IPS-18c (cell line): Measurements from ENCODE around the gene OPRM1.
"Not testable (repeated sequence)": the region's sequence is repeated elsewhere in the genome, so short reads cannot be mapped to it uniquely, and the experiment has no call there.

Source experiments
- H3K4me3 ChIP-seq: 2 replicates; pipeline ENCODE4 v1.7.0; 2013; ENCODE audit warnings: low read depth, mild to moderate bottlenecking, low read length, moderate library complexity; ENCODE audit not compliant: insufficient read depth
- H3K9me3 ChIP-seq: one replicate; pipeline ENCODE4 v1.6.1; 2013; ENCODE audit warnings: mild to moderate bottlenecking, low read length, moderate library complexity; ENCODE audit not compliant: control insufficient read depth, insufficient read depth

The OPRM1 gene

DNA sequence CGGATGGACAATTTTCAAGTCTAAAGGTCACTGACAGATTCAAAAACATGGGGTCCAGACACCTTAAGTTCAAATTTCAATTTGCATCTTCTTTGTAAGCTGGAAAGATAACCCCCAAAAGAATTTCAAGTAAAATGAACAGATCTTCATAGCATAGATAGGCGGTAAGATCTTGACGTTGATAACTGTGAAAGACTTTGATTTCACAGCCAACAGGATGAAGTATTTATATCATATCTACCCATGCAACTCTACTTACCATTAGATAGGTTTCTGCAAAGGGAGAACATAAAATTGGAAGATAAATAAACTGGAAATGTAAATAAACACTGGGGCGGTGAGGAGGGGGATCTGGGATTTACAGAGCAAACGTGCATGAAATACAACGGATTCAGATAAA, 179.7 kb downstream of the OPRM1 start:
- no peak overlapping the region for H3K4me3 ChIP-seq
- no peaks in the 10 kb centered on the region for H3K9me3 ChIP-seq

DNA sequence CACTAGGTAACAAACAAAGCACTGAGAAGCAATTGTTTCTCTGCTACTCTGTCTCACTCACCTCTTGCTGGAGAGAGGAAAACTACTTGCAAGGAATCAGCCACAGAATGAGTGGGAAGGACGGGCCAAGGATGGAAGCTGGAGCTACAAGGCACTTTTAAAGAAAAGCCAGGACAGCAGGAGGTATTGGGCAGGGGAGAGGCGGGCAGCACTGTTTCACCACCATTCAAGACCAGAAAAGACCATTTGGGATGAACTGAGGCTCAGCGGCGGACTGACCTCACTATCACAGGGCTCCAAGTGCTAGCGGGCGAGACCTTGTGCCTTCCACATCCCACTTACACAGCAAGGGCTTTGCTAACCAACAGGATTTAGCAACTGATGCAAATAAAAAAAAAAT, 180.2 kb downstream of the OPRM1 start:
- H3K4me3 ChIP-seq = no peak overlapping the region
- no peaks in the 10 kb centered on the region for H3K9me3 ChIP-seq

DNA sequence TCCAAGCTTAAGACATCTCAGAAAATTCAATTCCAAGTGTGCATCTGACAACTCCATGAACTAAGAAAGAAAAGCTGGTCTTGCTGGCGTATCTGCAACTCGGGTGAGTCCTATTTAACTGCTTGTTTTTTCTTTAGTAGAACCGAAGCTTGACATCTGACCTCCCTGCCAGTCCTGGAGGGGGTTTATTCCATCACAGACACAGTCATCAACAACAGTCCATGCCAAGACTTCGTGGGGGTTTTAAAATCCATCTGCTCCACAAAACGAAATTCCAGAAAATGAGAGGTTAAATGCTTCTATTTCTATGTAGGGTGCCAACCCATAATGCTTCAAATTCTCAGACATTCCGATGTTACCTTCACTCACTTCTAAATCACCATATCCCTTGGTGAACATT, 183.7 kb downstream of the OPRM1 start:
- Histone ChIP-seq H3K4me3 (no peak overlapping the region), H3K9me3 (no peaks in the 10 kb centered on the region)

DNA sequence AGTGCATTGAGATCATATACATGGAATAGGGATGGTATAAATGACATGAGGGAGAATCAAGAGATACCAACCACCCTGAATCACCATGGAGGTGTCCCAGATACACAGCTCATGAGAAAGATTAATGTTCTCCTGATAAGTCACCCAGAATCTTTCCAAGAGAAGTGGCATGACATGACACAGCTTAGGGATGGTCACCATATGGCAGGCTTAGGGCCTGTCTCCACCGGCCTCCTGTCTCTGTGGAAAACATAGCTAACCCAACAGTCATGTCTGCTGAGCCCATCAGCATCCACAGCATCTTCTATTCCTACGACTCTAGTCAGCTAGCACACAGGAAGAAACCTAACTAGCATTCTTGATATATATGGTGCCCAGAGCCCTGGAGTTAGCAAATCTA, 184.3 kb downstream of the OPRM1 start:
- Histone ChIP-seq H3K9me3 (no peaks in the 10 kb centered on the region), H3K4me3 (no peak overlapping the region)

DNA sequence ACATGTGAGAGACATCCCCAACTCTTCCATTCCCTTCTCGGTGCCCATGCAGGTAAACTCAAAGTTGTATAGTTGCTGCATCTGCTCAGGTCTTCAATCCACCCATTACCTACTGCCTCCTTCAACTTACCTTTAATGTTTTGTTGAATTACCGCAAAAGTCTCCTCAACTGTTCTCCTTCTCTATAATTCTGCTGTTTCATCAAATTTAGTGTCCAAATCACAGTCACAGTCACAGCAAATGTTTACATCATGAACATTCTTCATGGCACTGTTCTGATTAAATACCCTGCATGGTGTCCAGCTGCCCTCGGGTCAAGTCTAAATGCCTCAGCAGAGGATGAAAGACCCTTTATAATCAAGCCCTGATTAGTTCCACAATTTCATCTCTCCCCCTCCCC, 187.4 kb downstream of the OPRM1 start:
- H3K9me3 ChIP-seq = no peaks in the 10 kb centered on the region

DNA sequence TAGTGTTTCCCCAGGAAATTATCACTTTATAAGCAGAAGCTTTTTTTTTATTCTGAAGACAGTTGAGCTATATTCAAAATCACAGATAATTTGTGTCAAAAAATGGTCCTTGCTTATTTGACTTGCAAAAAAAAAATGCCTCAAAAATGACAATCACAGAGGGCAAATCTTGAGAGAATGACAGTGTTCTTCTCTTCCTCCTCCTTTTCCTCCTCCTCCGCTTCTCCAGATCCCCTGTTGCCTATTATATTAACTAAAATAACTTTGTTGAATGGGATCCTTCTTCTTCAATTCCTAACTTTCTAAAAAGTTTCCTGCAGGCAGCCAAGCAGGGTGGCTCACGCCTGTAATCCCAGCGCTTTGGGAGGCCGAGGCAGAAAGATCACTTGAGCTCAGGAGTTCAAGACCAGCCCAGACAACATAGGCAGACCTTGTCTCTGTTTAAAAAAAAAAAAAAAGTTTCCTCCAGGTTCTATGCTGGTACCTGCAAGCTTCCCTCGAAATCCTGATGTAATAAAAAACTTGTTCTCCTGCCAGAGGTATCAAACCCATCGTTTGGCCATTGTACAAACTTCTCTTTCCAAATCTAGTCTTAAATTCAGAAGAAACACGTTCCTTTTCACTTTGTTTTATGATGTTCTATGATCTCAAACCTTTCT, 189.0 kb downstream of the OPRM1 start:
- no peak overlapping the region for H3K4me3 ChIP-seq
- no peaks in the 10 kb centered on the region for H3K9me3 ChIP-seq

More for the DNA sequence above, 187.4 kb downstream of the OPRM1 start:
- no peak overlapping the region for H3K4me3 ChIP-seq

DNA sequence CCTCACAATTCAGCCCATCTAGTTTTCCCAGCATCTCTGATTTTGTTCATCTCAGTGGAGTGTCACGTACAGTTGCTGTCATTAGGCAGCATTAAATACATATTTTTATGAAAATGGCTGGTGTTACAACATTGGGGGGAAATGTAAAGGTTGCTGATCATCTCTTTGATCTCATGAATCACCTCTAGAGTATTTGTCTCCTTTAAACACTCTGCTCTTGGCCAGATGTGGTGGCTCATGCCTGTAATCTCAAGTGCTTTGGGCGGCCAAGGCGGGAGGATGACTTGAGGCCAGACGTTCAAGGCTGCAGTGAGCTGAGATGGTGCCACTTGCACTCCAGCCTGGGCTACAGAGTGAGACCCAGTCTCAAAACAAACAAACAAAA, 189.5 kb downstream of the OPRM1 start:
- Histone ChIP-seq H3K9me3 (no peaks in the 10 kb centered on the region), H3K4me3 (no peak overlapping the region)

DNA sequence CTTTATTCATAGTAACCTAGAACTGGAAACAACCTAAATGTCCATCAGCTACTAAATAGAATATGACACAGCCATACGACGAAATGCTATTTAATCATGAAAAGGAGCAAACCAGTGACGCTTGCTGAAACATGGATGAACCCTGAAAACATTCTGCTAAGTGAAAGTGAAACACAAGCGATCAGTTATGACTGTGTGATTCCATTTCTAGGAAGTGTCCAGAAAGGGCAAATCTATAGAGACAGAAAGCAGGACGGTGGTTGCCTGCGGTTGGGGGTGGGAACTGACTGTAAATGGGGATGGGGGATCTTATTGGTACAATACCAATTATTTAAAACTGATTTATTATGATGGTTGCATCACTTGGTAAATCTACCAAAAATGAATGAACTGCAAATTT, 190.7 kb downstream of the OPRM1 start:
- no peaks in the 10 kb centered on the region for H3K9me3 ChIP-seq
- H3K4me3 ChIP-seq = no peak overlapping the region

DNA sequence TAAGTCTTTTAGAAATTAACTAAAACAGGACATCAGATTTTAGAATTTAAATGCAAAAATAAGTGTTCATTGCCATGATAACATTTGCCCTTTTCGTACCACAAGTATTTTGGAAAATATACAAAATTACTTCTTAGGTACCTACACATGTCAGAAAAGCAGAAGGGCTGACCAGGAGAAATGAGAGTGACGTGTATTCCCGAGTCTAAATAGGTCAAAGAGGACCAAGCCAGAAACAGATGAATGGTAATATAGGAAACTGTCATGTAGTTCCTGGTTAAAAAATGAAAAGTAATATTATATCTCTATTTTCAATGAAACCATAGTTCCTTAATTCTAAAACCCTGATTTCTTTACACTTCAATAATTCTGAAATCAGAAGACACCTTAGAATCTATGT, 191.4 kb downstream of the OPRM1 start:
- Histone ChIP-seq H3K9me3 (no peaks in the 10 kb centered on the region), H3K4me3 (no peak overlapping the region)

DNA sequence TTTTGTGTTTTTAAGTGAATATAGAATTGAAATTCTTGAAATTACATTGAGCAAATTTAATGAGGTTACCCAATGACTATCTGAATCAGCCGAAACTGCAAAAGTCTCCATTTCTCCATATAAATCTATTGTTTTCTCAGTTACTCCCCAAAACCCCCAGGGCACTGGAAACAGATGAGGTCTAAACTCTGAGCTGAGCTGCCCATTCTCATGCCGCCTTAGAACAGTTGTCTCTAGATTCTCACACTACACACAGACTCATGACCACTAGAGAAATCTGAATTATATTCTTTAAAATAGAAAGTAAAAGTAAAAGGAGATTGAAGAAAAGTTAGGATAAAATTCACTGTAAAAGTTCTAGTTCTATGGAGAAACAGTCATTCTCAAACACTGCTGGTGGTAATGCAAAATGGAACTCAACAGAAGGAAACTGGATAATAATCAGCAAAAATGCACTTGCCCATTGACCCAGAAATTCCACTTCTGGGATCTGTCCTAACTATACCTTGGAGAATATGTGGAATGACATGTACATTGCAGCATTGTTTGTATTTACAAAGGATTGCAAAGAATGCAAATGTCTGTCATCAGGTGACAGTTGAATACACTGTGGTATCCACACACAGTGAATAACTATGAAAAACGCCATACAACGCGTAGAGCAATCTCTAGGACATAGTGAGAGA, 192.0 kb downstream of the OPRM1 start:
- Histone ChIP-seq H3K9me3 (no peaks in the 10 kb centered on the region), H3K4me3 (no peak overlapping the region)

DNA sequence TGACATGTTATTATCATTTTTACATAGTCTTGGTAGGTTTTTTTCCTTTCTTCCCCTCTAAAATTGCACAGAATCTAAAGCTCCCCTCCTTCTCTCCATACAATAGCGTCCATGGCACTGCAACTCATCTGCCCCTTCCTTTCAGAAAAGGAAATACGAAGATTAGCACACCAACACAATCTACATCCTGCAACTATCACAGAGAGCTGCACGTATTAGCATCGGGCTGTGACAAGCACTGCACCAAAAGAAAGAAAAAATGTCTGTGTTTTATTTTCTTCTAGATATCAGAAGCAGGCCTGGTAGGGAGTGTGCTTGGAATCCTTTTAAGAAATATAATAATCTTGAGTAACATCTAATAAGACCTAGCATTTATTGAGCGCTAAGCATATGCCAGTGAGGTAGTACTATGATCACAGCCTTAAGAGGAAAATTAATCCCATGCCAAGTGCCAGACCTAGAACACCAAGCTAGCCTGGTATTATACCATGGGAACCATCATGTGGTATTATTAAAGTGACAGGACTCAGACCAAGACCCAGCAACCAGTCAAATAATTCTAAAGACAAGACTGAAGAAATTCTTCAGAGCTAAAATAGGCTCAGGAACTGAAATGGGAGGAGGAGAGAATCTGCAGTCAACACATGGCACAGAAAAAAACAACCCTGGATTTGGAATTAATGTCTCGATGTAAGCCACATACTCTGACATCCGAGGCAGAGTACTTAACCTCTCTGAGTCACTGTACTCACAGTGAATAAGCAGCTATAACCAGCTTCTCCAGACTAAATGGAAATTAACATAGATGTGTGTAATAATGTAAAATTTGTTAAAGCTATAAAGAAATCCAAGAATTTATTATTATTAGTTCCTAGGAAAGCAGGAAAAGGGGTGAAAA, 193.2 kb downstream of the OPRM1 start:
- Histone ChIP-seq H3K9me3 (no peaks in the 10 kb centered on the region), H3K4me3 (no peak overlapping the region)

DNA sequence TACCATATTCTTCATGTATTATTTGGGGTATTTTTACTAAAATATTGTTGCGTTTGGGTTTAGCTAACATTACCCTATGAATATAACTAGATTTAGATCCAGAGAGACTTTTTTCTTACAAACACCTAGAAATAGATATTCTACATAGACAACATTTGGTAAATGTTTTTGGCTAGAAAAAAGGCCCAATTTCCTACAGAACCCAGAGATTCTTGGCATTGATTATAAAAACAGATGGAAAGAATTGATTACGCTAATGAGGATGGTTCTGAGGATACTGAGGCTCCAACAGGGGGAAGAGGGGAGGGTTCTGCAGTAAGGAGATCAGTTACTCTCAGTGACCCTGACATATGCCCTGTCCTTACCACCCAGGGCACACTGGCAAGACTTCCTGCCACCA, 194.3 kb downstream of the OPRM1 start:
- H3K9me3 ChIP-seq = no peaks in the 10 kb centered on the region
- H3K4me3 ChIP-seq = no peak overlapping the region

DNA sequence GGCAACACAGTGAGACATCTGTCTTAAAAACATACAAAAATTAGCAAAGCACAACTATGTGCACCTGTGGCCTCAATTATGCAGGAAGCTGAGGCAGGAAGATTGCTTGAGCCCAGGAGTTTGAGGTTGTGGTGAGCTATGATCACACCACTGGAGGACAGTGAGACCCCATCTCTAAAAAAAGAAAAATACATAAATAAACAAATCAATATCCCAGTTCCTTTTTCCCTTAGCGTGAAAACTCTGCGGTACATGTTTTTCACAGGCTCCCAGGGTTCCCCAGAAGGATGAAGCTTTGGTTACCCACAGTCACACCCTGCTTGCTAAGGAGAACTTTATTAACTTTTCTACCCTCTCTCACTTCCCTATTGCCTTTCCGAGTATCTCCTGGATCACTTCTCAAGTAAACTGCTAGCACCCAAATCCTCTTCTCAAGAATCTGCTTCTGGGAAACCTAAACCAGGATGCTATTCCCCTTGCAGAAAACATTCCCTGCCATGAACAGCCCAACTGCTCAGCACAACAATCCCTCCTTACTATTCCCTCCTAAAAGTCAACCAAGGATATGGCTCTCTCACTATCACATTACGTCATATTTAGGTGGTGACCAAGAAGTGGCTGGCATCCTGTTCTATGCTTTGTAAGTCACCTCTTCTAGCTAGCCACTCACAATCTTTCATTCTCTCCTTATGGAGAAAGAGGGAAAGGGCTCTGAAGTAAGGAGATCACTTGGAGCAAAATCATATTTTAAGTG, 195.2 kb downstream of the OPRM1 start:
- no peaks in the 10 kb centered on the region for H3K9me3 ChIP-seq
- no peak overlapping the region for H3K4me3 ChIP-seq

DNA sequence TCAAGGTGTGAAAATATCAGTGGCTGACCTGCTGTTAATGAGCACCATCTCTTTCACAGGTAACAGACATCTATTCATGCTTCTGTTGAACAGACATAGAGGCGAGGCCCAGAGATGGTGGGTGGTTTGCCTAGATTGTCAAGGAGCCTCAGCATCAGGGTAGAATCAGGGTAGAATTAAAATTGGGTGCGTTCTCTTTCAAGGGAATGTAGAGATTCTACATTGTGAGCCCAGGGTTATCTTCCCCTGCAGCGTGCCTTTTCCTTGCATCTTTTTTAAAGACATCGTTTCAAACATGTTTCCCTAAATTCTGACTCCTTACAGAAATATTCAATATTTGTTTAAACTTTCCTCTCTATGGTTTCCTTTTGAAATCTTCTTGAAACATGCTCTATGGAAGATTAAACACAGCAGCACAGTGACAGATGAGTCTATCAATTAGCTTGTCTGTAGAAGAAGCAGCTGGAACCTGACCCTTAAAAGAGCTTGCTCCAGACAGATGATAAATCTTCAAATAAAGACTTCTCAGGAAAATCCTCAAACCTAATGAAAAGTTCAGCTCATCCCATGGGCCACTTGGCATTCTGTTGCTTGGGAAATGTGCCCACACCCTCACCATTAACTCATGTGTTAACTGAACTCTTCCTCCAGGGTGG, 197.7 kb downstream of the OPRM1 start:
- H3K9me3 ChIP-seq = no peaks in the 10 kb centered on the region
- no peak overlapping the region for H3K4me3 ChIP-seq

DNA sequence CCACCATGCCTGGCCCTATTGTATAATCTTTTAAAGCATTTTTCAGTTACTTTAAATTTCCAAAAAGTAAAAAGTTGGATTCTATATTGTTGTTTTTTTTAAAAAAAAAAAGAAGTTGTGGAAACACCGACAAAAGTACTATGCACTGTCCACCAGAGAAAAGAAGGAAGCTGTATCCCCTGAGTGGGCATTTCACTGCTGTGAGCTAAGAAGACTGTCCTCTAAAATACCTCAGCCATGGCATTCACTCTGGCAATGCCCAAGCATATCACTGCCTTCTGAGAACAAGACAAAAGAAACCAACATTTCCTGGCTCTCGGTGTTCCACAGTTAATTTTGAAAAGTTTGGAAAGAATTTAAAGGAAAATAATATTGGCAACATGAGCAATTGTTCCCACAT, 199.8 kb downstream of the OPRM1 start:
- H3K4me3 ChIP-seq = no peak overlapping the region
- no peaks in the 10 kb centered on the region for H3K9me3 ChIP-seq

DNA sequence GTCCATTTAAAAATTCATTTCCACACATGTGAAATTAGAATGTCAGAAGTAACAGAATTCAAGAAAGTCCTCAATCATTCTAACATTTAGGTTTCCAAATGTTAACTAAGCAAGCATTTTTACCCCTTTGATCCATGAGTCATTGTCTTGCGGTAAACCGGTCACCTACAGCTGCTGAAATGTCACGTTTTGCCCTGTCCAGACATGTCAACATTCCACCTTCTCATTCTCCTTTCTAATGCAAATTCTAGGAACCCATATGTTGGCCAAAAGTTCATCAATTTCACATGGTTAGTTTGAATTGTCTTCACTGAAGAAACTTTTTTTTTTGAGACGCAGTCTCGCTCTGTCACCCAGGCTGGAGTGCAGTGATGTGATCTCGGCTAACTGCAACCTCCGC, 200.4 kb downstream of the OPRM1 start:
- Histone ChIP-seq H3K4me3 (no peak overlapping the region), H3K9me3 (no peaks in the 10 kb centered on the region)

DNA sequence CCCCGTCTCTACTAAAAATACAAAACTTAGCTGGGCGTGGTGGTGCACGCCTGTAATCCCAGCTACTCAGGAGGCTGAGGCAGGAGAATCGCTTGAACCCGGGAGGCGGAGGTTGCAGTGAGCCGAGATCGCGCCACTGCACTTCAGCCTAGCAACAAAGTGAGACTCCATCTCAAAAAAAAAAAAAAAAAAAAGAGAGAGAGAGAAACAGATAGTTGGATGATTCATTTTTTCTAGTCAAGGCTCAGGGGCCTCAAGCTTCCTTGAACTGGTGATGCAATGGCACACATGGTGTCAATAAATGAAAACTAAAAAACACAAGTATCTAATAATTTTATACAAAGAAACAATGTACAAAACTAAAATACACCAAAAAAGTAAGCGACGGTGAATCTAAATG, 202.0 kb downstream of the OPRM1 start:
- not testable (repeated sequence) for H3K9me3 ChIP-seq, H3K4me3 ChIP-seq
